ENCODE data around the gene YES1. TPM values are rescaled to one million over a fixed set of nuclear protein-coding genes. Genes with fewer than 3 reads are reported as not detected.

The YES1 gene
- polyA plus RNA-seq, 1 donor from 2014 or later: 12.0 TPM

DNA sequence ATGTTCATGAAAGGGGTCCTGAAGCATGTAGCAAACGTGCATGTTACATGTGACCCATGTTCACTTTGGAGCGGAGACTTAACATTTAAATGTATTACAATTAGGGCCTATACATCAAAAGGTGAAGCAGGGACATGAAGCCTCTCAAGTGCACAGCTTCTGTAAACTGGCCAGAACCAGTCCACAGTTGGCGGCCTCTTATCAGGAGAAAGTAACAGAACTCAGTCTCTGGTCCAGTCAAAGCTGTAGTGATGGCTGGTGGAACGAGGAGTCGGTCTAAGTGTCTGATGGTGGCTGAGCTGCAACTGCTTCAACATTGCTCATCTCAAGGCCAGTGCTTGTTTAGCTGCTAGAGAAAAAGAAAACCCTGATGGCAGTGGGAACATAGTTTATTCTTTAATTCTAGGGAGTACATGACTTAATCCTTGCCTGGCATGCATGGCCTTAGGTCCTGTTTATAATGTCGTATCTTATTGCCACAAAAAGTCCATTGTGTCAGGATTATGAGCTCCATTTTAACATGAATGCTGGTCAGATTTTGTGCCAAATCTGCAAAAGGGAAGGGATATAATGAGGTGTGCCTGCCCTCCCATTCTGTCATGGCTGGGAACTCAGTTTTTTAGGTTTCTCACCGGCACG, 22.2 kb upstream of the YES1 start:
- H3K9me3 ChIP-seq (ENCODE audit: low read length): no peaks in the 10 kb centered on the region
- H3K4me2 ChIP-seq (ENCODE audit: low read length): no peak overlapping the region
- TF ChIP-seq MXI1 (conservative IDR thresholded peaks at IDR 0.05; ENCODE audit: poor library complexity, severe bottlenecking) (no peak), EZH2 (IDR thresholded peaks at IDR 0.05; ENCODE audit: borderline replicate concordance, insufficient read depth, low read length, poor library complexity, severe bottlenecking) (no peak), TAF1 (IDR thresholded peaks at IDR 0.05; ENCODE audit: low read depth) (no peak), POLR2AphosphoS5 (IDR thresholded peaks at IDR 0.05) (no peak), EP300 (conservative IDR thresholded peaks at IDR 0.05; ENCODE audit: poor library complexity, severe bottlenecking) (no peak), SMC3 (conservative IDR thresholded peaks at IDR 0.05; ENCODE audit: poor library complexity) (no peak), RAD21 (conservative IDR thresholded peaks at IDR 0.05) (no peak)
- TF ChIP-seq, protein P1, sequence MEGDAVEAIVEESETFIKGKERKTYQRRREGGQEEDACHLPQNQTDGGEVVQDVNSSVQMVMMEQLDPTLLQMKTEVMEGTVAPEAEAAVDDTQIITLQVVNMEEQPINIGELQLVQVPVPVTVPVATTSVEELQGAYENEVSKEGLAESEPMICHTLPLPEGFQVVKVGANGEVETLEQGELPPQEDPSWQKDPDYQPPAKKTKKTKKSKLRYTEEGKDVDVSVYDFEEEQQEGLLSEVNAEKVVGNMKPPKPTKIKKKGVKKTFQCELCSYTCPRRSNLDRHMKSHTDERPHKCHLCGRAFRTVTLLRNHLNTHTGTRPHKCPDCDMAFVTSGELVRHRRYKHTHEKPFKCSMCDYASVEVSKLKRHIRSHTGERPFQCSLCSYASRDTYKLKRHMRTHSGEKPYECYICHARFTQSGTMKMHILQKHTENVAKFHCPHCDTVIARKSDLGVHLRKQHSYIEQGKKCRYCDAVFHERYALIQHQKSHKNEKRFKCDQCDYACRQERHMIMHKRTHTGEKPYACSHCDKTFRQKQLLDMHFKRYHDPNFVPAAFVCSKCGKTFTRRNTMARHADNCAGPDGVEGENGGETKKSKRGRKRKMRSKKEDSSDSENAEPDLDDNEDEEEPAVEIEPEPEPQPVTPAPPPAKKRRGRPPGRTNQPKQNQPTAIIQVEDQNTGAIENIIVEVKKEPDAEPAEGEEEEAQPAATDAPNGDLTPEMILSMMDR (IDR thresholded peaks at IDR 0.05; ENCODE audit: poor library complexity, severe bottlenecking): no peak
- TF ChIP-seq, protein P2, sequence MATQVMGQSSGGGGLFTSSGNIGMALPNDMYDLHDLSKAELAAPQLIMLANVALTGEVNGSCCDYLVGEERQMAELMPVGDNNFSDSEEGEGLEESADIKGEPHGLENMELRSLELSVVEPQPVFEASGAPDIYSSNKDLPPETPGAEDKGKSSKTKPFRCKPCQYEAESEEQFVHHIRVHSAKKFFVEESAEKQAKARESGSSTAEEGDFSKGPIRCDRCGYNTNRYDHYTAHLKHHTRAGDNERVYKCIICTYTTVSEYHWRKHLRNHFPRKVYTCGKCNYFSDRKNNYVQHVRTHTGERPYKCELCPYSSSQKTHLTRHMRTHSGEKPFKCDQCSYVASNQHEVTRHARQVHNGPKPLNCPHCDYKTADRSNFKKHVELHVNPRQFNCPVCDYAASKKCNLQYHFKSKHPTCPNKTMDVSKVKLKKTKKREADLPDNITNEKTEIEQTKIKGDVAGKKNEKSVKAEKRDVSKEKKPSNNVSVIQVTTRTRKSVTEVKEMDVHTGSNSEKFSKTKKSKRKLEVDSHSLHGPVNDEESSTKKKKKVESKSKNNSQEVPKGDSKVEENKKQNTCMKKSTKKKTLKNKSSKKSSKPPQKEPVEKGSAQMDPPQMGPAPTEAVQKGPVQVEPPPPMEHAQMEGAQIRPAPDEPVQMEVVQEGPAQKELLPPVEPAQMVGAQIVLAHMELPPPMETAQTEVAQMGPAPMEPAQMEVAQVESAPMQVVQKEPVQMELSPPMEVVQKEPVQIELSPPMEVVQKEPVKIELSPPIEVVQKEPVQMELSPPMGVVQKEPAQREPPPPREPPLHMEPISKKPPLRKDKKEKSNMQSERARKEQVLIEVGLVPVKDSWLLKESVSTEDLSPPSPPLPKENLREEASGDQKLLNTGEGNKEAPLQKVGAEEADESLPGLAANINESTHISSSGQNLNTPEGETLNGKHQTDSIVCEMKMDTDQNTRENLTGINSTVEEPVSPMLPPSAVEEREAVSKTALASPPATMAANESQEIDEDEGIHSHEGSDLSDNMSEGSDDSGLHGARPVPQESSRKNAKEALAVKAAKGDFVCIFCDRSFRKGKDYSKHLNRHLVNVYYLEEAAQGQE (IDR thresholded peaks at IDR 0.05; ENCODE audit: borderline replicate concordance): no peak
- no peak overlapping the region for H3K27ac ChIP-seq (ENCODE audit: low read length)
- no peaks in the 10 kb centered on the region for H3F3A ChIP-seq (ENCODE audit: insufficient read depth, low read length, poor library complexity, severe bottlenecking)
- no peaks in the 10 kb centered on the region for H3K9me2 ChIP-seq (ENCODE audit: insufficient read depth, low read length)
- H3K27me3 ChIP-seq (ENCODE audit: insufficient read depth, low read depth, low read length): no peaks in the 10 kb centered on the region
- no peaks in the 10 kb centered on the region for H3K79me2 ChIP-seq (replicated peaks; ENCODE audit: insufficient read depth, low read length)
- no peak overlapping the region for H3K9ac ChIP-seq (ENCODE audit: low read length)
- no peaks in the 10 kb centered on the region for H4K20me1 ChIP-seq (ENCODE audit: insufficient read depth)
- no peak overlapping the region for H3K4me3 ChIP-seq (ENCODE audit: low read length)
- no peaks in the 10 kb centered on the region for H3K36me3 ChIP-seq (ENCODE audit: insufficient read depth, low read length)
- H2AFZ ChIP-seq (ENCODE audit: low read depth, low read length): no peak overlapping the region

DNA sequence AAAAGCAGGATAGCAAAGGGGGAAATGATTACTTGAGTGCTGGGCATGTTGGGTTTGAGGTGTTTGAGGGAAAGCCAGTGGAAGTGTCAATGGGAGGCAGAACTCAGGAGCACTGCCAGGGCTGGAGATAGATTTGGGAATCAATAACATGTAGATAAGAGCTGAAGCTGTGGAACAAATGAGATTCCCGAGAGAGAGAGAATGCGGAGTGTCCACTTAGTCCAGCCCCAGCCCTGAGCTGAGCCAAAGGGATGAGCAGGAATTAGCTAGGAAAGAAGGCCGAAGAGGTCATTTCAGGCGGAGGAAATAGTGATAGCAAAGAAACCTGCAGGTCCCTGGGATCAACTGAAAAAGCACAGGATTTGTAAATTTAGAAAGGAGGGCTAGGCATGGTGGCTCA, 21.2 kb upstream of the YES1 start:
- no peaks in the 10 kb centered on the region for H3K79me2 ChIP-seq (replicated peaks; ENCODE audit: insufficient read depth, low read length)

More for the DNA sequence above, 21.2 kb upstream of the YES1 start:
- no peaks in the 10 kb centered on the region for H3K9me2 ChIP-seq (ENCODE audit: insufficient read depth, low read length)
- no peak overlapping the region for H3K4me2 ChIP-seq (ENCODE audit: low read length)
- H3F3A ChIP-seq (ENCODE audit: insufficient read depth, low read length, poor library complexity, severe bottlenecking): no peaks in the 10 kb centered on the region
- TF ChIP-seq EZH2 (IDR thresholded peaks at IDR 0.05; ENCODE audit: borderline replicate concordance, insufficient read depth, low read length, poor library complexity, severe bottlenecking): no peak
- no peak for TF ChIP-seq RAD21 (conservative IDR thresholded peaks at IDR 0.05)
- TF ChIP-seq POLR2AphosphoS5 (IDR thresholded peaks at IDR 0.05): no peak
- no peak for TF ChIP-seq SMC3 (conservative IDR thresholded peaks at IDR 0.05; ENCODE audit: poor library complexity)
- TF ChIP-seq, protein P2 (IDR thresholded peaks at IDR 0.05; ENCODE audit: borderline replicate concordance): no peak
- TF ChIP-seq TAF1 (IDR thresholded peaks at IDR 0.05; ENCODE audit: low read depth): no peak
- TF ChIP-seq, protein P1 (IDR thresholded peaks at IDR 0.05; ENCODE audit: poor library complexity, severe bottlenecking): no peak
- TF ChIP-seq EP300 (conservative IDR thresholded peaks at IDR 0.05; ENCODE audit: poor library complexity, severe bottlenecking): no peak
- TF ChIP-seq MXI1 (conservative IDR thresholded peaks at IDR 0.05; ENCODE audit: poor library complexity, severe bottlenecking): no peak
- no peaks in the 10 kb centered on the region for H4K20me1 ChIP-seq (ENCODE audit: insufficient read depth)
- H3K27me3 ChIP-seq (ENCODE audit: insufficient read depth, low read depth, low read length): no peaks in the 10 kb centered on the region
- no peak overlapping the region for H2AFZ ChIP-seq (ENCODE audit: low read depth, low read length)
- H3K9ac ChIP-seq (ENCODE audit: low read length): no peak overlapping the region
- H3K27ac ChIP-seq (ENCODE audit: low read length): no peak overlapping the region
- no peaks in the 10 kb centered on the region for H3K36me3 ChIP-seq (ENCODE audit: insufficient read depth, low read length)
- no peaks in the 10 kb centered on the region for H3K9me3 ChIP-seq (ENCODE audit: low read length)
- no peak overlapping the region for H3K4me3 ChIP-seq (ENCODE audit: low read length)

All from neural cell (in vitro differentiated cells).